RWPE2 (cell line): Measurements from ENCODE around the gene STARD13.

Source experiments
- ATAC-seq: fragments of 200-7000 bp; cut with Tn5 transposase; 3 replicates; pipeline ENCODE4 v1.9.1; 2021; ENCODE audit warnings: low read depth
- DNase-seq: peaks from one replicate; pipeline ENCODE4 v3.0.0-alpha.2; 2020; ENCODE audit warnings: low spot score
- H3K27ac ChIP-seq: fragments of 450-650 bp; 2 replicates; pipeline ENCODE4 v1.5.1; 2017; ENCODE audit warnings: mild to moderate bottlenecking; ENCODE audit not compliant: poor library complexity, severe bottlenecking
- H3K27me3 ChIP-seq: fragments of 250-450 bp; sonication (Bioruptor Pico); 2 replicates; pipeline ENCODE4 v1.5.1; 2021; ENCODE audit warnings: mild to moderate bottlenecking, moderate library complexity; ENCODE audit not compliant: insufficient read depth, poor library complexity, severe bottlenecking
- H3K36me3 ChIP-seq: fragments of 250-450 bp; sonication (Bioruptor Pico); 2 replicates; pipeline ENCODE4 v1.5.1; 2020; ENCODE audit warnings: low read depth, mild to moderate bottlenecking, moderate library complexity
- H3K4me1 ChIP-seq: fragments of 250-450 bp; sonication (Bioruptor Pico); 2 replicates; pipeline ENCODE4 v1.5.1; 2021; ENCODE audit warnings: mild to moderate bottlenecking, moderate library complexity; ENCODE audit not compliant: insufficient read depth, poor library complexity, severe bottlenecking
- H3K4me3 ChIP-seq: fragments of 250-450 bp; sonication (Bioruptor Pico); 2 replicates; pipeline ENCODE4 v1.5.1; 2021; ENCODE audit warnings: mild to moderate bottlenecking, moderate library complexity; ENCODE audit not compliant: severe bottlenecking
- H3K9me3 ChIP-seq: fragments of 250-450 bp; sonication (Bioruptor Pico); 2 replicates; pipeline ENCODE4 v1.5.1; 2021; ENCODE audit warnings: mild to moderate bottlenecking, moderate library complexity; ENCODE audit not compliant: severe bottlenecking
- TF ChIP-seq, protein P1 (sequence below): fragments of 450-650 bp; IDR thresholded peaks from one replicate; pipeline ENCODE4 v1.5.1; 2017; ENCODE audit warnings: mild to moderate bottlenecking, moderate library complexity; ENCODE audit not compliant: poor library complexity, severe bottlenecking

The STARD13 gene

DNA sequence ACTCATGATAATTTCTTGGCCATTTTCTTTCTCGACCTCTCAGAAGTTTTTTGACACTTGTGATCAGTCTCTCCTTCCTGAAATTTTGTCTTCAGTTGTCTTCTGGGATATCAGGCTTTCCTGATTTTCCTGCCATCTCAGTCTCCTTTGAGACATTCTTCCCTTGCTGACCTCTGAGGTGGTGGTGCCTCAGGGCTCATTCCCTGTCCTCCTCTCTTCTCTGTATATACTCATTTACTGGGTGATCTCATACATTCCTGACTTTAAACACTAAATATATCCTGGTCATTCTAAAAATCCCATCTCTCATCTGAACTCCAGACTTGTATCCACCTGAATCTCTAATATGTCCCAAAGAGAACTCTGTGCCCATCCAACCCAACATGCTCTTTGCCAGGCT, 31.3 kb upstream of the STARD13 start:
- Histone ChIP-seq H3K27me3 (no peaks in the 10 kb centered on the region), H3K9me3 (peaks cover 4% of the 10 kb centered on the region), H3K27ac (no peak overlapping the region), H3K36me3 (no peaks in the 10 kb centered on the region), H3K4me1 (peaks cover 10% of the 10 kb centered on the region), H3K4me3 (no peak overlapping the region)
- ATAC-seq (no peak), DNase-seq (no peak)
- TF ChIP-seq, protein P1, sequence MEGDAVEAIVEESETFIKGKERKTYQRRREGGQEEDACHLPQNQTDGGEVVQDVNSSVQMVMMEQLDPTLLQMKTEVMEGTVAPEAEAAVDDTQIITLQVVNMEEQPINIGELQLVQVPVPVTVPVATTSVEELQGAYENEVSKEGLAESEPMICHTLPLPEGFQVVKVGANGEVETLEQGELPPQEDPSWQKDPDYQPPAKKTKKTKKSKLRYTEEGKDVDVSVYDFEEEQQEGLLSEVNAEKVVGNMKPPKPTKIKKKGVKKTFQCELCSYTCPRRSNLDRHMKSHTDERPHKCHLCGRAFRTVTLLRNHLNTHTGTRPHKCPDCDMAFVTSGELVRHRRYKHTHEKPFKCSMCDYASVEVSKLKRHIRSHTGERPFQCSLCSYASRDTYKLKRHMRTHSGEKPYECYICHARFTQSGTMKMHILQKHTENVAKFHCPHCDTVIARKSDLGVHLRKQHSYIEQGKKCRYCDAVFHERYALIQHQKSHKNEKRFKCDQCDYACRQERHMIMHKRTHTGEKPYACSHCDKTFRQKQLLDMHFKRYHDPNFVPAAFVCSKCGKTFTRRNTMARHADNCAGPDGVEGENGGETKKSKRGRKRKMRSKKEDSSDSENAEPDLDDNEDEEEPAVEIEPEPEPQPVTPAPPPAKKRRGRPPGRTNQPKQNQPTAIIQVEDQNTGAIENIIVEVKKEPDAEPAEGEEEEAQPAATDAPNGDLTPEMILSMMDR: no peak

DNA sequence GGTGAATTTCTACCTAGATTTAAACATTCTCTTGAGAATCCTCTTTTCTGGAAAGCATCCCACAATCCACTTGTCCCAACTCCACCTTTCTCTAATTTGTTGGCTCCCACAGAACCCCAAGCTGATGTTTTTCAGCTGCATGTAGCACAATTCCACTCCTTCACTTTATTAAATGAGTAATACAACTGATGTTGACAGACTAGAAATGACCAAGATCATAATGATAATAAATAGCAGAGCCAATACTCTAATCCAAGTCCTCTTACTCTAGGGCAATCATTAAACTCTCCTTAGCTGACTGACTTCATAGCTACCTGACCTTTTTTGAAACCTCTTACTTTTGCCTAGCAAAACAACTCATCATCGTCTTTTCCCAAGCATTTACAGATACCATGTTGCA, 27.9 kb upstream of the STARD13 start:
- TF ChIP-seq, protein P1: no peak
- H3K36me3 ChIP-seq: no peaks in the 10 kb centered on the region
- H3K4me1 ChIP-seq: peaks cover 10% of the 10 kb centered on the region
- no peak for DNase-seq
- H3K9me3 ChIP-seq: peaks cover 4% of the 10 kb centered on the region
- H3K27ac ChIP-seq: no peak overlapping the region
- H3K27me3 ChIP-seq: no peaks in the 10 kb centered on the region
- no peak for ATAC-seq
- no peak overlapping the region for H3K4me3 ChIP-seq

- DNase-seq (no peak), ATAC-seq (no peak)
- H3K4me3 ChIP-seq: no peak overlapping the region
- H3K27me3 ChIP-seq: no peaks in the 10 kb centered on the region
- TF ChIP-seq, protein P1: no peak
- H3K9me3 ChIP-seq: no peaks in the 10 kb centered on the region
- no peak overlapping the region for H3K27ac ChIP-seq
- no peaks in the 10 kb centered on the region for H3K36me3 ChIP-seq
- peaks cover 10% of the 10 kb centered on the region for H3K4me1 ChIP-seq
Measured at GRCh38 chr13:33312861-33313212, 27.3 kb upstream of the STARD13 start.

GRCh38 chr13:33312150-33312860, 26.8 kb upstream of the STARD13 start:
- TF ChIP-seq, protein P1: peak; percentile 27
- ATAC-seq: no peak
- no peak overlapping the region for H3K27ac ChIP-seq

GRCh38 chr13:33311040-33311439, 25.5 kb upstream of the STARD13 start:
- H3K27me3 ChIP-seq: no peaks in the 10 kb centered on the region
- no peaks in the 10 kb centered on the region for H3K36me3 ChIP-seq
- H3K4me3 ChIP-seq: no peak overlapping the region
- H3K9me3 ChIP-seq: no peaks in the 10 kb centered on the region
- TF ChIP-seq, protein P1: no peak
- ATAC-seq: no peak
- peaks cover 10% of the 10 kb centered on the region for H3K4me1 ChIP-seq
- DNase-seq: no peak
- no peak overlapping the region for H3K27ac ChIP-seq

More at GRCh38 chr13:33312150-33312860, 26.8 kb upstream of the STARD13 start:
- Histone ChIP-seq H3K4me1 (peaks cover 10% of the 10 kb centered on the region), H3K36me3 (no peaks in the 10 kb centered on the region), H3K9me3 (no peaks in the 10 kb centered on the region), H3K4me3 (no peak overlapping the region), H3K27me3 (no peaks in the 10 kb centered on the region)
- DNase-seq: no peak
